Activated naive CD4-positive, alpha-beta T cell (primary cell): ENCODE data around the gene PPP1CA.

Experiments used
- DNase-seq, 4 experiments: peaks; one replicate each; lab custom pipeline; 2025; lab: John Stamatoyannopoulos, UW

The PPP1CA gene

GRCh38 chr11:67369275-67369674 is 32.4 kb downstream of the PPP1CA start:
- no peak for DNase-seq

DNA sequence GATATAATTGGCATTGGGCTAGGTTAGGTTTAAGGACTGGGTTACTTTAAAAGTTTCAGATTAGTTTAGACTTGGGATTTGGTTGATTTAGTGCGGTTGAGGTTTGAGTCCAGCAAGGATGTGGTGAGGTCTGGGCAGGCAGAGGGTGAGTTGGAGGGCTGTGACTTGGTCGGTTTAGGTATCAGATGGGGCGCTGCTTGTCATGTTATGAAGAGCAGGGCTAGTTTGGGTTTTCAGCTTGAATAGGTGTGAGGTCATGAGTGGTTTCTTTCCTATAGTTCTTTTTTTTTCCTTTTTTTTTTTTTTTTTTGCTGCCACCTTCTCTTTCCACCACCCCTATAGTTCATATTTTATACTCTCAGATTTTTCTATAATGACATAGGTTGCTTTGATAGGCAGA is 33.0 kb downstream of the PPP1CA start:
- no peak for DNase-seq

- no peak for DNase-seq
Measured at GRCh38 chr11:67367761-67368227, 33.9 kb downstream of the PPP1CA start.

GRCh38 chr11:67366961-67367760 is 34.5 kb downstream of the PPP1CA start:
- no peak for DNase-seq

DNA sequence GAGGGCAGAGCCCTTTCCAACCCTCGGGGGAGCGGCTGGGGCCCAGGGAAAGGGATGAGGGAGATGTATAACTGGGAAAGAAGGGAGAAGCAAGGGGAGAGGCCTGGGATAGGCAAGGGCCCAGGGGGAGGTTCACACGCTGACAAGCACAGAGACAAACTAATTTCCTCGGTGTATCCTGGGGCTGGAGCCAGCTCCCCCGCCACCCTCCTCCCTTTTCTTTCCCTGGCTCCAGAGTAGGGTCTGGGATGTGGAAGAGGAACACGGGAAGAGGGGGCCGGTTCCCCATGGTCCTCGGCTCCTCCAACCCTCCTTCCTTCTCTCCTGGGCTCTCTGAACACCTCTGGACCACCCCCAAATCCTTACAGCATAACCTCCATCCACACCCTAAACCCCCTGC is 35.1 kb downstream of the PPP1CA start:
- DNase-seq: no peak

DNA sequence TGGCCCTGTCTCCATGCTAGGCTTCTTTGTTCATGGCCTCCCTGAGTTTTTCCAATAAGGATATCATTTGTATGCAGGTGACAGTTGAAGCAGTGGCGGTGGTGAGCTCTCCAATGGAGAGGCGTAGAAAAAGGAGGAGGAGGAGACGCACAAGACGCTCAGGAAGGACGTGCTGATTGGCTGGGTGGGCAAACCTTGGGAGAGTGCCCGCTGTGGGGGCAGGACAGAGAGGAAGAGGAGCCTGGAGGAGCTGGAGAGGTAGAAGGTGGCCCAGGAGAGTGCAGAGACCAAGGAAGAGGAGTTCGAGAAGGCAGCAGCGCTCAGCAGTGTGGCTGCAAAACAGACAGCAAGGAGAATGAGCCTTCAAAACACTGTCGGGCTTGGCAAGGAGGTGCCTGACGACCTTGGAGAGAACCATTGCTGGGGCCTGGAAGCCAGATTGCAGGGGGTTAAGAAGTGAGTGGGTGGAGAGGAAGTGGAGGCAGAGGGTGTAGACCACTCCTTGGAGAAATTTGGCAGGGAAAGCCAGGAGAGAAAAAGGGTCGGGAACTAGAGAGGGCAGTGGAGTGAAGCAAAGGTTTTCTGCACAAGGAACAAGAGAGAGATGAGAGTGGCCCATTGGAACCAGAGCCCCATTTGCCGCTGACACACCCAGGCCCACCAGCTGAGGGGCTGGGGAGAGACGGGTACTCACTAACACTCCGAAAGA is 35.8 kb downstream of the PPP1CA start:
- no peak for DNase-seq

DNA sequence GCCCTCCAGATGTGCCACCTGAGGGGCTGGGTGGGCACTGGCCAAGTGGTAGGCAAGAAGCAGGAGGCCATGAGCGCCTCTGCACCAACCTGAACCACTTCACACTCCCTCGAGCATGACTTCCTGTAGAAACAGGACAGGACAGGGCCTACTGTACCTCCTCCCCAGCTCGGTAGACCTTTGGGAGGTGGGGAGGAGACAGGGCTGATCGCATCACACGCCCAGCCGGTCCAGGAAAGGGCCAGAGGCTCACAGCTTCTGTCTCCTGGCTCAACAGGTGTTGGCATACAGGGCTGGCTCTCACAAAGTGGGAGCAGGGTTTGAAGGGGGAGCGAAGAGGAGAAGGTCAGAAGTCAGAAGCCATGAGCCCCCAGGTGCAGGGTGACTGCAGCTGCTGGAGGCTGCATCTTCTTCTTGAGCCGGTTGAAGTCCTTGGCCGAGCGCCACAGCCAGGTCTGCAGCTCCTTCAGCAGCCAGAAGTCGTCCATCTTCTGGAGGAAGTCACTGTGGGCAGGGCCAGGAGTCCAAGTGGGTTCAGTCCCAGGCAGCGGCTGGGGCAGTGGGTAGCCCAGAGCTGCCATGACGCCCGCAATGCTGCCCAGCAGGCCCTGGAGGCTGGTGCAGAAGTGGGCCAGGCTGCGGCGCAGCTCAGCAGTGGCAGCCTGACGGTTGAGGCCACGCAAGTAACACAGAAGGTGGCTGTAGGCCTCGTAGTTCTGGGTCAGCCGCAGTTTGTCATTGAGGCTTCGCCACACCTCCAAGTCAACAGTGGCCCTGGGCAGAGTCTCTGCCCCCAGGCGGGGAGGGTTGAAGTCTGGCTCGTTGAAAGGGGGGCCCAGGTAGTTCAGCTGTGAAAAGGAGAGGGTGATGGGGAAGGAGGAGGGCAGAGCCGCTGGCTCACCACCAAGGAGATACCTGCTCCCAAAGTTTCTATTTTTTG is 36.6 kb downstream of the PPP1CA start:
- DNase-seq: no peak

DNA sequence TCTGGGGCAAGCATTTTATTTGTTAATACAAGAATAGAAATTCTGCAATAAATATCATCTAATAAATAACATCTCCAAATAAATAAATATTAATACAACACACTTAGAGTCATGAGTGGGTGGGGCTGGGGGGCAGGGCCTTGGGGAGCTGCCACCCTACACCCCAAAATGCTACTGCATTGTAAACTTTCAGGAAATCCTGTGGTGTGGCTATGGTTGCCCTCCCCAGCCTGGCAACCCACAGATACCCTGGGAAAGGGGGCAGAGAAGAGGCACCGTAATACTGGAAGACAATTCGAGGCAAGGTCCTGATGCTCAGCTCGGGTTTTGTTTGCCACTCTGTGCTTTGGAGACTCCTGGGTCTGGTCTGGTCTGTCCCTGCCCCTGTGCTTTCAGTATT is 37.5 kb downstream of the PPP1CA start:
- DNase-seq: no peak

DNA sequence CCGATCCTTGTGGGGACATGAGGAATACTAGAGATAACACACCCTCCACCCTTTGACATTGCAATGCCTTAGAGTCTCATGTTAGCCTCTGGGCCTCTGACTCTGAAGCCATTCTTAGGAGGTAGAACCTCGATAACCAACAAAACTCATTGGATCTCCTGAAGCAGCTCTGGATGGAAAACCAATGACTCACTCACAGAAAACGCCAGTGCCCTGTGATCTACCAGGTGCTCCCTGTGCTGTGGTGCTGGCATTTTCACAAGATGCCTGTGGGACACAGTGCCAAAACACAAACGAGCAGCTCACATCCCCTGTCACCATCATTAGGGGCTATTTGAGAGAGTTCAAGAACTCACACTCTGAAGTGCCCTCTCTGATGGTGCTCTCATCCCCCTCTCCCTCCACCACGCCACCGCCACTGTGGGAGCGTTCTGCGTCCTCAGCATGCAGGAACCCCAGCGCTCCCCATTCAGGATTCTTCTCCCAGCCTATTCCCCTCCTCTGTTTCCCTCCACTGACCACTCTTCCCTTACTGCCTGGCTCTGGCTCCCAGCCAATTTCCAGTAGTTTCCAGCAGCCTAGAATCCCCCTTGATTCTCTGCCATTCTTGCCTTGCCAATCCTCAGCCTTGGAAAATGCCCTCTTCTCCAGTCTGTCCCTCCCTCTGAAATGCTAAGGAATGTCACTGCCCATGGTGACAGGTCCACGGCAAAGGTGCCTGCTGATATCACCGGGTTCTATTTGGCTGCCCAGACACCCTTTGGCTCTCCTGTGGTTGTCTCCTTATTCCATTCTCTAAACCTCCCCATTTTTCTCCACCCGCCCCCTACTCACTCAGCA is 43.6 kb downstream of the PPP1CA start:
- no peak for DNase-seq

- DNase-seq: peak in 2 of 4 experiments; percentile 32 to 44
Measured at GRCh38 chr11:67356864-67357561, 44.6 kb downstream of the PPP1CA start.

GRCh38 chr11:67356387-67356863 is 45.2 kb downstream of the PPP1CA start:
- no peak for DNase-seq

- DNase-seq: no peak
Measured at GRCh38 chr11:67355794-67356386, 45.8 kb downstream of the PPP1CA start.

DNA sequence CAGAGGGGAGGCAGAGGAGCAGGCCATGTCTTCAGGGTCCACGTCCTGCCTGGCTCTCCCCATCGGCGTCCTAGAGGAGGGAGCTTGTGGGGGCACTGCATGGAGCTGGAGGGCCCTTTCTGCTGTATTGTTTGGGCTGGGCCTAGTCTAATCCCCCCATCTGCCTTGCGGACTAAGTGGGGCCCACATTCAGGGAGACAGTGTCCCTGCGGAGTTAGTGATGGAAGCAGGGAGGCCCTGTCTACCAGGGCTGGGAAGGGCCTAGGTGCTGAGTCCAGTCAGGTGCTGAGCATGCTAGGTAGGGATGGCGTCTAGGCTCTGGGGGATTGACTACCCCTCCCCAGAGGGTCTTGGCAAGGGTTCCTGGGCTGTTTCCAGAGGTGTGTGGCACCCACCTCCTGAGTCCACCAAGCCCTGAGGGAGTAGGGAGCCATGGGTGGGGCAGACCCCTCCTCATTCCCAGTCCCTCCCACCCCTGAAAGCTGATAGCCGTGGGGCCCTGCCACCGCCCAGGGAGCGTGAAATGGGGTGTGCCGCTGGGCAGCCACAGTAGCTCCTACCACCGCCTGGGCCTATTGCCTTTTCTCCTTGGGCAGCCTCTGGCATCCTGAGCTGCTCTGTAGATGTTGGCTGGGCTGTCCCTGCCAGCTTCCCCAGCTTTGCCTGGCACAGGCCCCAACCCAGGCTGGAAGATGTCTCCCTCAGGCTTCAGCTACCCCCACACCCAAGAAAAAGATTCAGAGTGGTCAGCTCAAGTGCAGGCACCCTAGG is 46.5 kb downstream of the PPP1CA start:
- no peak for DNase-seq

- no peak for DNase-seq
Measured at GRCh38 chr11:67354075-67355022, 47.3 kb downstream of the PPP1CA start.

DNA sequence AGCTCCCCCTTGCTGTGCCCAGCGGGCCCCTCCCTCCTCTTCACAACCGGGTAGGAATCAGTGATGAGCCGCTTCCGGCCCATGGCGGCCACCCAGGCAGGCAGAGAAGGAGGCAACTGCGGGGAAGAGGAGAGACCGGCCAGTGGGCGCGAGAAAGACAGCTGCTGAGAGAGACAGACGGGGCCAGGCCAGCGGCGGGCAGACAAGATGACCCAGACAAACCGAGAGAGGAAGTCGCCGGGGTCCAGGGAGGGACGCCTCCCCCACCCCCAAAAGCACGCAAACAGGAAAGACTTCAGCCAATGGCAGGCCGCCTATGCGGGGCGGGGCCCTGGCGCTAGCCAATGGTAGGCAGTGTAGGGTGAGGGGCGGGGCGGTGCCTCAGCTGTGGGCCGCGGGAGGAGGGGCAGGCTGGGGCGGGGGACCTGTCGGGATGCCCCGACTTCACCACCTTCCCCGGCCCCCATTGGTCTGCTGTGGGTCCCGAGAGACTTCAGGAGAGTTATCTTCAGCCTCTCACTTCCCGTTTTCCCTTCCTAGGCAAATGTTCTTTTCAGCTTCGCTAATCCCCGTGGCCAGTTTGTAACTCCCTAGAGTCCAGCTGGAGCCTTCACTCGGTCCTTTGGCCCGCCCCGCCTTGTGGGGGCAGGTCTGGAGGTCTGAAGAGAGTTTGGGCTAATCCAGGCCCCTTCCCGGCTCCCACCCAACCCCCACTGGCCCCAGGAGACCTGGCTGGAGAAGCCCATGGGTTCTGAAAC is 48.2 kb downstream of the PPP1CA start, which contains the start of gene POLD4:
POLD4 (minus strand) TSS at position 230 of the 758 bp plus-strand sequence; CDS start at position 83, 147 bp downstream.
- peak; percentile 80 to 96 (median 90) for DNase-seq

- peak in 2 of 4 experiments; percentile 65 to 75 for DNase-seq
Measured at GRCh38 chr11:67352546-67353316, 48.9 kb downstream of the PPP1CA start.
